Loucy (cell line): ENCODE results near the gene GAD2.

Source experiments
- H2AFZ ChIP-seq: fragments of 200-600 bp; sonication (generic); 2 replicates; pipeline ENCODE4 v1.6.0; 2016; ENCODE audit warnings: antibody characterized with exemption, mild to moderate bottlenecking, low read length, moderate library complexity
- H3F3A ChIP-seq: fragments of 200-600 bp; 2 replicates; pipeline ENCODE4 v1.6.0; 2016; ENCODE audit warnings: antibody characterized with exemption, low read depth, mild to moderate bottlenecking
- H3K27me3 ChIP-seq: fragments of 200-600 bp; sonication (generic); 2 replicates; pipeline ENCODE4 v1.6.1; 2014; ENCODE audit warnings: low read length, mild to moderate bottlenecking; ENCODE audit not compliant: insufficient read depth, poor library complexity, severe bottlenecking
- H3K36me3 ChIP-seq: fragments of 200-600 bp; sonication (generic); 2 replicates; pipeline ENCODE4 v1.6.1; 2016; ENCODE audit warnings: low read length; ENCODE audit not compliant: insufficient read depth
- H3K4me1 ChIP-seq: fragments of 200-600 bp; sonication (generic); 2 replicates; pipeline ENCODE4 v1.5.1; 2014; ENCODE audit warnings: low read length, mild to moderate bottlenecking; ENCODE audit not compliant: insufficient read depth, poor library complexity, severe bottlenecking
- H3K4me2 ChIP-seq: fragments of 200-600 bp; sonication (generic); 2 replicates; pipeline ENCODE4 v1.6.0; 2014; ENCODE audit warnings: antibody characterized with exemption, low read length, low read depth, mild to moderate bottlenecking; ENCODE audit not compliant: poor library complexity, severe bottlenecking
- H3K4me3 ChIP-seq: fragments of 200-600 bp; sonication (generic); 2 replicates; pipeline ENCODE4 v1.5.1; 2014; ENCODE audit warnings: low read length, mild to moderate bottlenecking, mixed read lengths; ENCODE audit not compliant: poor library complexity, severe bottlenecking
- H3K79me2 ChIP-seq: fragments of 200-600 bp; sonication (generic); 2 replicates; pipeline ENCODE4 v1.6.1; 2014; ENCODE audit warnings: low read length; ENCODE audit not compliant: insufficient read depth
- H3K9ac ChIP-seq: fragments of 200-600 bp; sonication (generic); 2 replicates; pipeline ENCODE4 v1.6.0; 2014; ENCODE audit warnings: mild to moderate bottlenecking, low read depth, low read length, moderate library complexity; ENCODE audit not compliant: poor library complexity, severe bottlenecking
- H3K9me2 ChIP-seq: fragments of 200-600 bp; sonication (generic); replicated peaks from 2 replicates; pipeline ENCODE4 v1.6.1; 2016; ENCODE audit warnings: low read depth, low read length, mixed read lengths
- H3K9me3 ChIP-seq: fragments of 200-600 bp; sonication (generic); 2 replicates; pipeline ENCODE4 v1.6.1; 2014; ENCODE audit warnings: mild to moderate bottlenecking, antibody characterized with exemption, low read length, low read depth; ENCODE audit not compliant: insufficient read depth
- H4K20me1 ChIP-seq: fragments of 200-600 bp; sonication (generic); 2 replicates; pipeline ENCODE4 v1.6.0; 2014; ENCODE audit warnings: antibody characterized with exemption, low read length, mild to moderate bottlenecking; ENCODE audit not compliant: insufficient read depth, poor library complexity, severe bottlenecking
- CTCF ChIP-seq: fragments of 200-600 bp; sonication (generic); conservative IDR thresholded peaks from 2 replicates; pipeline ENCODE4 v1.5.1; 2014; ENCODE audit warnings: mild to moderate bottlenecking, antibody characterized with exemption, low read length
- EZH2phosphoT487 ChIP-seq: fragments of 200-600 bp; IDR thresholded peaks from 2 replicates; pipeline ENCODE4 v1.6.1; 2018; ENCODE audit warnings: antibody characterized with exemption, mild to moderate bottlenecking, moderate library complexity, borderline replicate concordance

Gene GAD2

GRCh38 chr10:26331371-26331770, 114.8 kb downstream of the GAD2 start:
- no peak overlapping the region for H3K4me2 ChIP-seq
- no peak overlapping the region for H3K9ac ChIP-seq
- H3F3A ChIP-seq = no peaks in the 10 kb centered on the region

GRCh38 chr10:26334232-26334931, 117.8 kb downstream of the GAD2 start:
- Histone ChIP-seq H3K4me3 (no peak overlapping the region), H3F3A (no peaks in the 10 kb centered on the region), H3K9me2 (no peaks in the 10 kb centered on the region), H3K9ac (no peak overlapping the region), H3K9me3 (no peaks in the 10 kb centered on the region), H3K36me3 (no peaks in the 10 kb centered on the region), H3K4me2 (no peak overlapping the region), H4K20me1 (no peaks in the 10 kb centered on the region), H3K4me1 (peaks cover 5% of the 10 kb centered on the region), H2AFZ (no peak overlapping the region), H3K27me3 (no peaks in the 10 kb centered on the region), H3K79me2 (no peaks in the 10 kb centered on the region)
- TF ChIP-seq CTCF = no peak
- TF ChIP-seq EZH2phosphoT487 = no peak

More at GRCh38 chr10:26331371-26331770, 114.8 kb downstream of the GAD2 start:
- H3K9me3 ChIP-seq = no peaks in the 10 kb centered on the region
- no peak overlapping the region for H3K4me3 ChIP-seq
- no peaks in the 10 kb centered on the region for H3K36me3 ChIP-seq
- no peak overlapping the region for H2AFZ ChIP-seq
- H3K27me3 ChIP-seq = no peaks in the 10 kb centered on the region
- H4K20me1 ChIP-seq = no peaks in the 10 kb centered on the region
- H3K4me1 ChIP-seq = peaks cover 5% of the 10 kb centered on the region
- TF ChIP-seq EZH2phosphoT487 (no peak), CTCF (no peak)
- no peaks in the 10 kb centered on the region for H3K79me2 ChIP-seq
- no peaks in the 10 kb centered on the region for H3K9me2 ChIP-seq

- Histone ChIP-seq H3K9ac (no peak overlapping the region), H2AFZ (peak overlapping the region; percentile 94), H3F3A (no peaks in the 10 kb centered on the region), H4K20me1 (no peaks in the 10 kb centered on the region), H3K36me3 (no peaks in the 10 kb centered on the region), H3K27me3 (no peaks in the 10 kb centered on the region), H3K9me2 (no peaks in the 10 kb centered on the region), H3K4me1 (peaks cover 5% of the 10 kb centered on the region), H3K4me3 (peak overlapping the region; percentile 66), H3K79me2 (no peaks in the 10 kb centered on the region), H3K9me3 (no peaks in the 10 kb centered on the region), H3K4me2 (peak overlapping the region; percentile 77)
- TF ChIP-seq CTCF (peak; percentile 98), EZH2phosphoT487 (no peak)
Observed at GRCh38 chr10:26334932-26335573, 118.5 kb downstream of the GAD2 start.
